Neural cell (in vitro differentiated cells): ENCODE results near the gene DIS3L2. TPM values are rescaled to one million over a fixed set of nuclear protein-coding genes. Genes with fewer than 3 reads are reported as not detected.

ENCODE experiments used
- H2AFZ ChIP-seq: fragments of 200-600, 300-800 bp; sonication (generic), shearing (Covaris generic); 2 replicates; pipeline ENCODE4 v1.6.0; 2014; ENCODE audit warnings: low read depth, mild to moderate bottlenecking, antibody characterized with exemption, low read length, moderate library complexity
- H3F3A ChIP-seq: fragments of 200-600 bp; shearing (Covaris generic); 2 replicates; pipeline ENCODE4 v1.6.1; 2016; ENCODE audit warnings: mild to moderate bottlenecking, moderate library complexity, mixed read lengths, antibody characterized with exemption, low read length; ENCODE audit not compliant: insufficient read depth, poor library complexity, severe bottlenecking
- H3K27ac ChIP-seq: fragments of 200-600, 300-800 bp; sonication (generic), shearing (Covaris generic); 2 replicates; pipeline ENCODE4 v1.5.1; 2014; ENCODE audit warnings: mild to moderate bottlenecking, low read length, moderate library complexity
- H3K27me3 ChIP-seq: fragments of 300-800, 200-600 bp; sonication (generic), shearing (Covaris generic); 2 replicates; pipeline ENCODE4 v1.6.0; 2014; ENCODE audit warnings: mild to moderate bottlenecking, low read depth, low read length, moderate library complexity; ENCODE audit not compliant: insufficient read depth
- H3K36me3 ChIP-seq: fragments of 300-800, 200-600 bp; sonication (generic), shearing (Covaris generic); 2 replicates; pipeline ENCODE4 v1.5.1; 2014; ENCODE audit warnings: mild to moderate bottlenecking, antibody characterized with exemption, low read length, moderate library complexity; ENCODE audit not compliant: insufficient read depth
- H3K4me2 ChIP-seq: fragments of 300-800, 200-600 bp; sonication (generic), shearing (Covaris generic); 2 replicates; pipeline ENCODE4 v1.6.0; 2014; ENCODE audit warnings: mild to moderate bottlenecking, low read length
- H3K4me3 ChIP-seq: fragments of 300-800, 200-600 bp; sonication (generic), shearing (Covaris generic); 2 replicates; pipeline ENCODE4 v1.5.1; 2014; ENCODE audit warnings: mild to moderate bottlenecking, low read length, moderate library complexity
- H3K79me2 ChIP-seq: fragments of 200-600 bp; shearing (Covaris generic); replicated peaks from 2 replicates; pipeline ENCODE4 v1.6.0; 2014; ENCODE audit warnings: mild to moderate bottlenecking, low read length, moderate library complexity; ENCODE audit not compliant: insufficient read depth
- H3K9ac ChIP-seq: fragments of 300-800, 200-600 bp; sonication (generic), shearing (Covaris generic); 2 replicates; pipeline ENCODE4 v1.6.1; 2016; ENCODE audit warnings: mild to moderate bottlenecking, low read length, mixed read lengths
- H3K9me2 ChIP-seq: fragments of 200-600 bp; shearing (Covaris generic); 2 replicates; pipeline ENCODE4 v1.6.1; 2016; ENCODE audit warnings: mild to moderate bottlenecking, low read length, mixed read lengths; ENCODE audit not compliant: insufficient read depth
- H3K9me3 ChIP-seq: fragments of 200-600, 300-800 bp; sonication (generic), shearing (Covaris generic); 2 replicates; pipeline ENCODE4 v1.6.1; 2016; ENCODE audit warnings: mild to moderate bottlenecking, mixed run types, low read length, moderate library complexity, mixed read lengths
- H4K20me1 ChIP-seq: fragments of 200-600 bp; shearing (Covaris generic); 2 replicates; pipeline ENCODE4 v1.6.1; 2016; ENCODE audit warnings: mild to moderate bottlenecking, mixed run types; ENCODE audit not compliant: insufficient read depth
- CTCF ChIP-seq: fragments of 450-650 bp; IDR thresholded peaks from 2 replicates; pipeline ENCODE4 v1.5.1; 2014; ENCODE audit warnings: antibody characterized with exemption, mild to moderate bottlenecking, moderate library complexity; ENCODE audit not compliant: poor library complexity, severe bottlenecking
- EP300 ChIP-seq: fragments of 450-650 bp; conservative IDR thresholded peaks from 2 replicates; pipeline ENCODE4 v1.6.1; 2014; ENCODE audit warnings: antibody characterized with exemption, mild to moderate bottlenecking, moderate library complexity; ENCODE audit not compliant: poor library complexity, severe bottlenecking
- EZH2 ChIP-seq: fragments of 200-600, 300-800 bp; shearing (Covaris generic), sonication (generic); IDR thresholded peaks from 2 replicates; pipeline ENCODE4 v1.6.1; 2014; ENCODE audit warnings: antibody characterized with exemption, low read length, borderline replicate concordance, mild to moderate bottlenecking; ENCODE audit not compliant: insufficient read depth, poor library complexity, severe bottlenecking
- MXI1 ChIP-seq: fragments of 450-650 bp; conservative IDR thresholded peaks from 2 replicates; pipeline ENCODE4 v1.6.1; 2014; ENCODE audit warnings: antibody characterized with exemption, mild to moderate bottlenecking; ENCODE audit not compliant: poor library complexity, severe bottlenecking
- POLR2AphosphoS5 ChIP-seq: IDR thresholded peaks from 2 replicates; pipeline ENCODE4 v1.6.1; 2012
- RAD21 ChIP-seq: fragments of 450-650 bp; conservative IDR thresholded peaks from 2 replicates; pipeline ENCODE4 v1.6.1; 2014; ENCODE audit warnings: antibody characterized with exemption, mild to moderate bottlenecking, moderate library complexity
- REST ChIP-seq: IDR thresholded peaks from 2 replicates; pipeline ENCODE4 v1.6.1; 2012; ENCODE audit warnings: borderline replicate concordance
- SMC3 ChIP-seq: fragments of 450-650 bp; conservative IDR thresholded peaks from 2 replicates; pipeline ENCODE4 v1.6.1; 2014; ENCODE audit warnings: antibody characterized with exemption, mild to moderate bottlenecking, moderate library complexity; ENCODE audit not compliant: poor library complexity
- TAF1 ChIP-seq: IDR thresholded peaks from 2 replicates; pipeline ENCODE4 v1.6.1; 2012; ENCODE audit warnings: low read depth
- polyA plus RNA-seq: library from polyadenylated mRNA; depleted of rRNA; stranded (reverse); fragments of >200 nt; gene quantifications from 2 replicates; pipeline ENCODE4 v1.2.3, GENCODE V29; 2014

Gene DIS3L2
- polyA plus RNA-seq, 1 donor from 2014 or later: 20.0 TPM

DNA sequence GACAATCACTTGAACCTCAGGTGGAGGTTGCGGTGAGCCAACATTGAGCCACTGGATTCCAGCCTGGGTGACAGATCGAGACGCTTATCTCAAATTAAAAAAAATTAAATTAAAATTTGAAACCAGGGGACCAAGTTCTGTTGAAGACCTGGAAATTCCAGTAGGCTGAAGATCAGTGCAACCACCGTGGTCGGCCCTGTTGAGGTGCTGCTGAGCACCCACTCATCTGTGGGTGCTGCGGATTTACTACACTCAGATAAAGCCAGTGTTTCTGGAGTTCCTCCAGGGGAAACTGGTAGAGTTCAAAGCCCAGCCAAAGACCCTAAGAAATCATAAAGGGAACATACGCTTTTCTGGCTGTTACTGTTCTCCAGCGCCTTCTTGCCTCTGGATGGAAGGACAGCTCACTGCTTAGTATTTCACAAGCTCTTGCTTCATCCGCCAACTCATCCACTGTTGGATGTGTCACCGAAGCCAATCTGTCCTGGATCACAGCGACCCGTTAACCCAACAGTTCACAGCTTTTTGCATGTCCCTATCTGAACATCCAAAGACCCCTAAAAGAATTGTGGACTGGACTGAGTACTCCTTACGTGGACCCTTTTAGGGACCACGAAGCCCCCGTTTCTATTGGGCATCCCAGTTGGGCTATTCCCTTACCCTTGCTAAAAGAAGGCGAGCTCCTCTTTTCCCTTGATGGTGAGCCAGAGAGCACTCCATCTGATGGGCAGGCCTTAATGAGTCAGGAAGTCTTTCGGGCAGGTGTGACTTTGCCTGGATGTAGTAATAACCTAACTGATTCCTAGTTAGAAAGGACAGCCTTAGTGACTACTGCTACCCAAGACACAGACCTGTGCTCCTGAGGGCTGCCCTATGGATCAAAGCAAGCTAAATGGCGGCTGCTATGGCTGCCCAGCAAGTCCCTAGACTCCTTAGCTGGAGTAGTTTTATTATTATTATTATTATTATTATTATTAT lies 411.0 kb downstream of the DIS3L2 start:
- Histone ChIP-seq H3K4me3 (no peak overlapping the region), H3K27ac (no peak overlapping the region), H3K36me3 (no peaks in the 10 kb centered on the region)

More for the DNA sequence above, 411.0 kb downstream of the DIS3L2 start:
- Histone ChIP-seq H3K9me3 (no peaks in the 10 kb centered on the region), H3K9me2 (no peaks in the 10 kb centered on the region), H3F3A (no peaks in the 10 kb centered on the region), H2AFZ (no peak overlapping the region), H3K4me2 (no peak overlapping the region), H3K9ac (no peak overlapping the region), H3K79me2 (no peaks in the 10 kb centered on the region), H4K20me1 (no peaks in the 10 kb centered on the region), H3K27me3 (no peaks in the 10 kb centered on the region)
- TF ChIP-seq POLR2AphosphoS5 (no peak), CTCF (no peak), EP300 (no peak), MXI1 (no peak), EZH2 (no peak), TAF1 (no peak), SMC3 (no peak), REST (no peak), RAD21 (no peak)
